HEK293 (cell line): ENCODE results near the gene ASCC3.

Source experiments
- CTCF ChIA-PET: fragments of 350-600 bp; formaldehyde crosslinking; extraction: SDS; loops from one replicate; lab custom pipeline; 2021; ENCODE audit warnings: antibody characterized with exemption; lab: Yijun Ruan, JAX
- POLR2A ChIA-PET: fragments of 300-600 bp; formaldehyde crosslinking; extraction: SDS; loops from one replicate; lab custom pipeline; 2020; ENCODE audit warnings: antibody characterized with exemption, inconsistent platforms; lab: Yijun Ruan, JAX
- H3K27ac ChIP-seq: fragments of 200-500 bp; sonication (Bioruptor generic); 2 replicates; pipeline ENCODE4 v1.5.1; 2014; ENCODE audit warnings: low read depth, low read length, control low read depth, inconsistent platforms; ENCODE audit errors: extremely low read depth
- H3K36me3 ChIP-seq, 2 experiments: fragments of 200-500 bp in 1 of 2; sonication (Bioruptor generic) in 1 of 2; 1 replicate in 1 of 2; 2 replicates in 1 of 2; pipeline ENCODE4 v1.5.1; 2014 to 2017; ENCODE audit warnings: inconsistent platforms in 2 of 2, low read length in 2 of 2; ENCODE audit not compliant: control insufficient read depth in 2 of 2, insufficient read depth in 1 of 2
- H3K4me1 ChIP-seq: fragments of 200-500 bp; sonication (Bioruptor generic); 2 replicates; pipeline ENCODE4 v1.5.1; 2014; ENCODE audit warnings: mild to moderate bottlenecking, low read length, inconsistent platforms; ENCODE audit not compliant: control insufficient read depth, insufficient read depth
- H3K4me3 ChIP-seq: 2 replicates; pipeline ENCODE4 v1.5.1; 2011; ENCODE audit warnings: low read depth, mild to moderate bottlenecking, control low read depth, low read length, moderate library complexity
- H3K9me3 ChIP-seq: fragments of 200-500 bp; sonication (Bioruptor generic); 2 replicates; pipeline ENCODE4 v1.5.1; 2014; ENCODE audit warnings: low read depth, low read length, inconsistent platforms; ENCODE audit not compliant: control insufficient read depth, insufficient read depth
- ELK4 ChIP-seq: IDR thresholded peaks from 2 replicates; pipeline ENCODE4 v1.6.1; 2011; ENCODE audit warnings: mild to moderate bottlenecking, low read depth, low read length, borderline replicate concordance
- FEZF1 ChIP-seq: fragments of 450-650 bp; formaldehyde crosslinking; IDR thresholded peaks from 2 replicates; pipeline ENCODE4 v1.5.1; 2016; ENCODE audit warnings: missing biosample characterization, missing genetic modification characterization
- HOXA7 ChIP-seq: sonication (generic); formaldehyde crosslinking; IDR thresholded peaks from 2 replicates; pipeline ENCODE4 v1.8.1; 2022; ENCODE audit warnings: missing genetic modification reagents, borderline replicate concordance
- HOXC10 ChIP-seq: sonication (generic); formaldehyde crosslinking; IDR thresholded peaks from 2 replicates; pipeline ENCODE4 v1.8.1; 2023; ENCODE audit warnings: mild to moderate bottlenecking, missing genetic modification reagents
- OVOL3 ChIP-seq: fragments of 450-650 bp; formaldehyde crosslinking; IDR thresholded peaks from 2 replicates; pipeline ENCODE4 v1.5.1; 2016; ENCODE audit warnings: missing biosample characterization, missing genetic modification characterization
- REST ChIP-seq: fragments of 450-650 bp; formaldehyde crosslinking; IDR thresholded peaks from 2 replicates; pipeline ENCODE4 v1.5.1; 2016; ENCODE audit warnings: missing biosample characterization, missing genetic modification characterization
- TRIM28 ChIP-seq: IDR thresholded peaks from 2 replicates; pipeline ENCODE4 v1.6.1; 2011; ENCODE audit warnings: low read length, control low read depth, borderline replicate concordance
- WT1 ChIP-seq: fragments of 450-650 bp; formaldehyde crosslinking; IDR thresholded peaks from 2 replicates; pipeline ENCODE4 v1.5.1; 2016; ENCODE audit warnings: missing biosample characterization, missing genetic modification characterization
- ZBTB6 ChIP-seq: fragments of 450-650 bp; formaldehyde crosslinking; IDR thresholded peaks from 2 replicates; pipeline ENCODE4 v1.5.1; 2017; ENCODE audit warnings: missing biosample characterization, missing genetic modification characterization
- ZFP69B ChIP-seq: fragments of 450-650 bp; formaldehyde crosslinking; IDR thresholded peaks from 2 replicates; pipeline ENCODE4 v1.5.1; 2016; ENCODE audit warnings: missing biosample characterization, missing genetic modification characterization
- ZIC2 ChIP-seq: fragments of 450-650 bp; formaldehyde crosslinking; IDR thresholded peaks from 2 replicates; pipeline ENCODE4 v1.5.1; 2016; ENCODE audit warnings: missing biosample characterization, missing genetic modification characterization
- ZNF10 ChIP-seq: fragments of 450-650 bp; formaldehyde crosslinking; IDR thresholded peaks from 2 replicates; pipeline ENCODE4 v1.5.1; 2017; ENCODE audit warnings: missing biosample characterization, missing genetic modification characterization
- ZNF112 ChIP-seq: fragments of 450-650 bp; formaldehyde crosslinking; IDR thresholded peaks from 2 replicates; pipeline ENCODE4 v1.5.0; 2017; ENCODE audit warnings: missing biosample characterization, missing genetic modification characterization
- ZNF157 ChIP-seq: fragments of 450-650 bp; formaldehyde crosslinking; IDR thresholded peaks from 2 replicates; pipeline ENCODE4 v1.5.1; 2016; ENCODE audit warnings: missing biosample characterization, missing genetic modification characterization
- ZNF214 ChIP-seq: fragments of 450-650 bp; formaldehyde crosslinking; IDR thresholded peaks from 2 replicates; pipeline ENCODE4 v1.5.1; 2017; ENCODE audit warnings: missing biosample characterization, mild to moderate bottlenecking, missing genetic modification characterization, borderline replicate concordance
- ZNF302 ChIP-seq: fragments of 450-650 bp; formaldehyde crosslinking; IDR thresholded peaks from 2 replicates; pipeline ENCODE4 v1.5.1; 2016; ENCODE audit warnings: missing biosample characterization, missing genetic modification characterization, low read depth
- ZNF324 ChIP-seq: fragments of 450-650 bp; formaldehyde crosslinking; IDR thresholded peaks from 2 replicates; pipeline ENCODE4 v1.5.1; 2016; ENCODE audit warnings: missing biosample characterization, missing genetic modification characterization
- ZNF354C ChIP-seq: fragments of 450-650 bp; formaldehyde crosslinking; IDR thresholded peaks from 2 replicates; pipeline ENCODE4 v1.5.1; 2016; ENCODE audit warnings: missing biosample characterization, missing genetic modification characterization, low read depth, borderline replicate concordance
- ZNF394 ChIP-seq: fragments of 450-650 bp; formaldehyde crosslinking; IDR thresholded peaks from 2 replicates; pipeline ENCODE4 v1.5.1; 2016; ENCODE audit warnings: missing biosample characterization, missing genetic modification characterization, mild to moderate bottlenecking, moderate library complexity, borderline replicate concordance
- ZNF404 ChIP-seq: fragments of 450-650 bp; formaldehyde crosslinking; IDR thresholded peaks from 2 replicates; pipeline ENCODE4 v1.5.1; 2017; ENCODE audit warnings: missing biosample characterization, missing genetic modification characterization
- ZNF514 ChIP-seq: fragments of 450-650 bp; formaldehyde crosslinking; IDR thresholded peaks from 2 replicates; pipeline ENCODE4 v1.5.1; 2016; ENCODE audit warnings: missing biosample characterization, missing genetic modification characterization
- ZNF561 ChIP-seq: fragments of 450-650 bp; IDR thresholded peaks from 2 replicates; pipeline ENCODE4 v1.5.1; 2018; ENCODE audit warnings: missing biosample characterization, missing genetic modification characterization, borderline replicate concordance
- ZNF639 ChIP-seq: fragments of 450-650 bp; formaldehyde crosslinking; IDR thresholded peaks from 2 replicates; pipeline ENCODE4 v1.5.1; 2016; ENCODE audit warnings: missing biosample characterization, missing genetic modification characterization
- ZNF76 ChIP-seq: fragments of 450-650 bp; formaldehyde crosslinking; IDR thresholded peaks from 2 replicates; pipeline ENCODE4; 2016; ENCODE audit warnings: low read depth, missing biosample characterization, missing genetic modification characterization, borderline replicate concordance
- ZNF837 ChIP-seq: fragments of 450-650 bp; formaldehyde crosslinking; IDR thresholded peaks from 2 replicates; pipeline ENCODE4 v1.5.1; 2016; ENCODE audit warnings: missing biosample characterization, missing genetic modification characterization
- ZSCAN18 ChIP-seq: fragments of 450-650 bp; formaldehyde crosslinking; IDR thresholded peaks from 2 replicates; pipeline ENCODE4 v1.5.1; 2016; ENCODE audit warnings: missing biosample characterization, missing genetic modification characterization

The ASCC3 gene

GRCh38 chr6:100845676-100846075 lies 35.5 kb downstream of the ASCC3 start:
- TF ChIP-seq TRIM28 = no peak
- TF ChIP-seq ZNF404 (tag by site-specific recombination) = no peak
- no peak for TF ChIP-seq ZNF76
- no peak for TF ChIP-seq ZNF514 (tag by site-specific recombination)
- no peak for TF ChIP-seq REST (tag by site-specific recombination)
- no peak for TF ChIP-seq ZNF302 (tag by site-specific recombination)
- no peak for TF ChIP-seq HOXC10
- no peak for TF ChIP-seq ZNF157 (tag by site-specific recombination)
- no peak for TF ChIP-seq OVOL3 (tag by site-specific recombination)
- TF ChIP-seq ZBTB6 (tag by site-specific recombination) = no peak
- TF ChIP-seq ZNF394 = no peak
- no peak for TF ChIP-seq WT1 (tag by site-specific recombination)
- TF ChIP-seq FEZF1 = no peak
- no peak for TF ChIP-seq HOXA7
- TF ChIP-seq ZNF112 (tag by site-specific recombination) = no peak
- no peak for TF ChIP-seq ZNF837
- TF ChIP-seq ZFP69B (tag by site-specific recombination) = no peak
- no peak for TF ChIP-seq ZNF639 (tag by site-specific recombination)
- TF ChIP-seq, all 188 proteins: peak for 0
- H3K4me1 ChIP-seq = no peaks in the 10 kb centered on the region
- ChIA-PET POLR2A (no interaction called here), CTCF (no interaction called here)
- peaks cover 4 to 17% of the 10 kb centered on the region in 2 experiments; a peak in 1 of 3 replicates for H3K36me3 ChIP-seq
- no peak overlapping the region for H3K4me3 ChIP-seq
- no peak overlapping the region for H3K27ac ChIP-seq
- H3K9me3 ChIP-seq = no peaks in the 10 kb centered on the region

GRCh38 chr6:100839419-100839818 lies 41.7 kb downstream of the ASCC3 start:
- H3K9me3 ChIP-seq = no peaks in the 10 kb centered on the region
- H3K27ac ChIP-seq = no peak overlapping the region
- TF ChIP-seq ZNF561 (tag by site-specific recombination) = no peak
- TF ChIP-seq ZSCAN18 (tag by site-specific recombination) = no peak
- TF ChIP-seq ZNF354C (tag by site-specific recombination) = no peak
- no peak for TF ChIP-seq ZNF214 (tag by site-specific recombination)
- TF ChIP-seq ZNF324 (tag by site-specific recombination) = no peak
- TF ChIP-seq ZNF10 (tag by site-specific recombination) = no peak
- no peak for TF ChIP-seq ZIC2 (tag by site-specific recombination)
- no peak for TF ChIP-seq ELK4
- no peak overlapping the region for H3K4me3 ChIP-seq
- POLR2A ChIA-PET = interaction anchor here (0.6 kb wide), 1 partner anchor 12 kb away, joined by 3 read pairs; no protein-coding TSS in a partner anchor
- H3K36me3 ChIP-seq = no peaks in the 10 kb centered on the region
- H3K4me1 ChIP-seq = no peaks in the 10 kb centered on the region
- CTCF ChIA-PET = interaction anchor here (0.6 kb wide), 1 partner anchor 15 kb away, joined by 3 read pairs; no protein-coding TSS in a partner anchor
